PC-9 (cell line): ENCODE results near the gene NME7. TPM values are rescaled to one million over a fixed set of nuclear protein-coding genes. Genes with fewer than 3 reads are reported as not detected.
"Not testable (repeated sequence)": the region's sequence is repeated elsewhere in the genome, so short reads cannot be mapped to it uniquely, and the experiment has no call there.

Experiments used
- BruUV-seq: library from RNA; stranded (reverse); fragments of 400-500 nt; replicated peaks from 2 replicates; lab custom pipeline; 2021; lab: Mats Ljungman, UMichigan
- CTCF ChIA-PET: fragments of 300-600 bp; sonication (Branson Sonifier 250); formaldehyde crosslinking; loops from one replicate; lab custom pipeline; 2022; ENCODE audit warnings: antibody characterized with exemption; lab: Charles Lee
- POLR2A ChIA-PET: fragments of 300-600 bp; sonication (Branson Sonifier 250); formaldehyde crosslinking; loops from one replicate; lab custom pipeline; 2022; ENCODE audit warnings: antibody characterized with exemption; ENCODE audit not compliant: unreplicated experiment; lab: Charles Lee
- DNase-seq, 2 experiments: peaks; one replicate each; pipeline versions ENCODE4 v3.0.0 to v3.0.0-alpha.2; 2015 to 2022; ENCODE audit warnings: mixed read lengths in 1 of 2
- H2AFZ ChIP-seq: fragments of 200-600 bp; sonication (generic); 2 replicates; pipeline ENCODE4 v1.8.1; 2017; ENCODE audit warnings: antibody characterized with exemption
- H3F3A ChIP-seq: fragments of 200-600 bp; sonication (generic); 2 replicates; pipeline ENCODE4 v1.8.1; 2017; ENCODE audit warnings: antibody characterized with exemption, mild to moderate bottlenecking, low read depth; ENCODE audit not compliant: insufficient read depth
- H3K27ac ChIP-seq: fragments of 200-600 bp; sonication (generic); 2 replicates; pipeline ENCODE4 v1.6.1; 2016; ENCODE audit warnings: mixed run types
- H3K27me3 ChIP-seq: fragments of 200-600 bp; sonication (generic); 2 replicates; pipeline ENCODE4 v1.6.1; 2016; ENCODE audit warnings: low read depth, mixed run types; ENCODE audit not compliant: insufficient read depth
- H3K36me3 ChIP-seq: fragments of 200-600 bp; sonication (generic); 2 replicates; pipeline ENCODE4 v1.6.1; 2016; ENCODE audit warnings: low read depth, mixed run types
- H3K4me1 ChIP-seq: fragments of 200-600 bp; sonication (generic); replicated peaks from 2 replicates; pipeline ENCODE4 v1.6.1; 2016; ENCODE audit warnings: mixed run types; ENCODE audit not compliant: insufficient read depth
- H3K4me2 ChIP-seq: fragments of 200-600 bp; sonication (generic); 2 replicates; pipeline ENCODE4 v1.6.1; 2017; ENCODE audit warnings: mixed run types
- H3K4me3 ChIP-seq: fragments of 200-600 bp; sonication (generic); 2 replicates; pipeline ENCODE4 v1.6.1; 2016; ENCODE audit warnings: mixed run types
- H3K79me2 ChIP-seq: fragments of 200-600 bp; sonication (generic); 2 replicates; pipeline ENCODE4 v1.6.1; 2017; ENCODE audit warnings: low read depth, mixed run types
- H3K9me2 ChIP-seq: fragments of 200-600 bp; sonication (generic); 2 replicates; pipeline ENCODE4 v1.8.1; 2017; ENCODE audit warnings: mild to moderate bottlenecking; ENCODE audit not compliant: insufficient read depth
- H3K9me3 ChIP-seq: fragments of 200-600 bp; sonication (generic); 2 replicates; pipeline ENCODE4 v1.8.1; 2016; ENCODE audit warnings: low read depth; ENCODE audit not compliant: insufficient read depth
- H4K20me1 ChIP-seq: fragments of 200-600 bp; sonication (generic); 2 replicates; pipeline ENCODE4 v1.8.1; 2017; ENCODE audit not compliant: insufficient read depth
- EZH2 ChIP-seq: fragments of 200-600 bp; sonication (generic); IDR thresholded peaks from 2 replicates; pipeline ENCODE4 v1.8.0; 2017; ENCODE audit warnings: antibody characterized with exemption, low read depth
- intact Hi-C: fragments of 100-400 bp; cut with micrococcal nuclease; formaldehyde crosslinking; loops from one replicate; pipeline ENCODE4 v1.10.0; 2022; ENCODE audit not compliant: unreplicated experiment
- total RNA-seq: library from RNA; stranded (reverse); gene quantifications from 2 replicates; pipeline ENCODE4 v1.2.3, GENCODE V29; 2021
- TF ChIP-seq, protein P1 (sequence below): fragments of 200-600 bp; sonication (generic); conservative IDR thresholded peaks from 2 replicates; pipeline ENCODE4 v1.6.1; 2017; ENCODE audit warnings: mixed run types, antibody characterized with exemption, mild to moderate bottlenecking, moderate library complexity

Gene NME7
- total RNA-seq, 1 experiment from 2014 or later: 21.4 TPM

DNA sequence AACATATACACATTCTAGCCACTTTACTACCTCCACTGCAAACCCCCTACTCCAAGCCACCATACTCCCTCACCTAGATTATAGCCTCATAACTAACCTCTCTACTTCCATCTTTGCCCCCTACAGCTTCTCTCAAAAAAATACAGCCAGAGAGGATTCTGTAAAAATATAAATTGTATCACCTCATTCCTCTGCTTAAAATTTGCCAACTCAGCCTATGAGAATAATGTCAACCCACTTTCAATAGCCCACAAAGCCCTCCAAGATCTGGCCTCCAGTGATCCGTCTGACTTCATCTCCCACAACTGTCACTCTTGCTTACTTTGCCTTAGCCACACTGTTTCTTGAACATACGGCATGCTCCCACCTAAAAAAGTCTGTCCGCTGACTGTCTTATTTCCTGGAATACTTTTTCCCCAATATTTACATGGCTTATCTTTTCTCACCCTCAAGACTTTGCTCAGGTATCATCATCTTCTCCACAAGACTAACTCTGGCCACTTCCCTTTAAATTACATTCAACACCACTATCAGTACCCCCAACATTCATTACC lies 21.5 kb downstream of the NME7 start:
- Histone ChIP-seq H3K4me2 (no peak overlapping the region), H3K9me3 (no peaks in the 10 kb centered on the region), H3K4me3 (no peak overlapping the region), H3K9me2 (no peaks in the 10 kb centered on the region), H3K36me3 (no peaks in the 10 kb centered on the region), H3K4me1 (no peaks in the 10 kb centered on the region), H3K27me3 (no peaks in the 10 kb centered on the region), H4K20me1 (no peaks in the 10 kb centered on the region), H3F3A (no peaks in the 10 kb centered on the region), H2AFZ (no peak overlapping the region), H3K27ac (no peak overlapping the region), H3K79me2 (no peaks in the 10 kb centered on the region)
- no peak for DNase-seq
- intact Hi-C loops: loop anchor here (5.0 to 10.0 kb wide), 2 partner anchors 214 to 631 kb away; no protein-coding TSS in a partner anchor
- POLR2A ChIA-PET: interaction anchor here (0.8 kb wide), 1 partner anchor 12 kb away, joined by 5 read pairs; no protein-coding TSS in a partner anchor
- TF ChIP-seq EZH2: no peak
- TF ChIP-seq, protein P1, sequence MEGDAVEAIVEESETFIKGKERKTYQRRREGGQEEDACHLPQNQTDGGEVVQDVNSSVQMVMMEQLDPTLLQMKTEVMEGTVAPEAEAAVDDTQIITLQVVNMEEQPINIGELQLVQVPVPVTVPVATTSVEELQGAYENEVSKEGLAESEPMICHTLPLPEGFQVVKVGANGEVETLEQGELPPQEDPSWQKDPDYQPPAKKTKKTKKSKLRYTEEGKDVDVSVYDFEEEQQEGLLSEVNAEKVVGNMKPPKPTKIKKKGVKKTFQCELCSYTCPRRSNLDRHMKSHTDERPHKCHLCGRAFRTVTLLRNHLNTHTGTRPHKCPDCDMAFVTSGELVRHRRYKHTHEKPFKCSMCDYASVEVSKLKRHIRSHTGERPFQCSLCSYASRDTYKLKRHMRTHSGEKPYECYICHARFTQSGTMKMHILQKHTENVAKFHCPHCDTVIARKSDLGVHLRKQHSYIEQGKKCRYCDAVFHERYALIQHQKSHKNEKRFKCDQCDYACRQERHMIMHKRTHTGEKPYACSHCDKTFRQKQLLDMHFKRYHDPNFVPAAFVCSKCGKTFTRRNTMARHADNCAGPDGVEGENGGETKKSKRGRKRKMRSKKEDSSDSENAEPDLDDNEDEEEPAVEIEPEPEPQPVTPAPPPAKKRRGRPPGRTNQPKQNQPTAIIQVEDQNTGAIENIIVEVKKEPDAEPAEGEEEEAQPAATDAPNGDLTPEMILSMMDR: no peak
- CTCF ChIA-PET: interaction anchor here (0.6 kb wide), 1 partner anchor 337 kb away, joined by 5 read pairs; no protein-coding TSS in a partner anchor
- BruUV-seq: no TSS peak

DNA sequence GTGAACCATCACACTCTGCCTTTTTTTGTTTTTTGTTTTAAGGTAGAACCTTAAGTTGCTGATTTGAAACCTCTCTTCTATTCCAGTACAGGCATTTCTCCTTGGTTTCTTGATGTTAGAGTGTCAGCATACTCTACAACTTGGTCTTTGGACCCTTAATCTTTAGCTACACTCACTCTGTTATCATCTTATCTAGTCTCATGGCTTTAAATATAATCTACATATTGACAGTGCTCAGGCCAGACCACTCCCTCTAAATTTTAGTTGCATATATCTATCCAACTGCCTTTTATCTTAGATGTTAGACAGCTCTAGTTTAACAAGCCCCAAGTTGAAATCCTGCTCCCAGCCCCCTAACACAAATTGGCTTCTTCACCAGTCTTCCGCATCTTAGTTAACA lies 22.1 kb downstream of the NME7 start:
- no peak overlapping the region for H3K27ac ChIP-seq
- H3K4me2 ChIP-seq: no peak overlapping the region
- intact Hi-C loops: loop anchor here (5.0 to 10.0 kb wide), 2 partner anchors 213 to 631 kb away; no protein-coding TSS in a partner anchor
- H3K4me1 ChIP-seq: no peaks in the 10 kb centered on the region
- H3K9me2 ChIP-seq: no peaks in the 10 kb centered on the region
- ChIA-PET CTCF (interaction anchor here (0.6 kb wide), 1 partner anchor 336 kb away, joined by 5 read pairs; no protein-coding TSS in a partner anchor), POLR2A (interaction anchor here (0.8 kb wide), 1 partner anchor 12 kb away, joined by 5 read pairs; no protein-coding TSS in a partner anchor)
- H3F3A ChIP-seq: no peaks in the 10 kb centered on the region
- no peaks in the 10 kb centered on the region for H3K27me3 ChIP-seq
- H2AFZ ChIP-seq: no peak overlapping the region
- H3K36me3 ChIP-seq: no peaks in the 10 kb centered on the region
- no peak overlapping the region for H3K4me3 ChIP-seq
- TF ChIP-seq, protein P1: no peak
- no peak for TF ChIP-seq EZH2
- H3K9me3 ChIP-seq: no peaks in the 10 kb centered on the region
- no peaks in the 10 kb centered on the region for H4K20me1 ChIP-seq
- BruUV-seq: no TSS peak
- H3K79me2 ChIP-seq: no peaks in the 10 kb centered on the region
- no peak for DNase-seq

DNA sequence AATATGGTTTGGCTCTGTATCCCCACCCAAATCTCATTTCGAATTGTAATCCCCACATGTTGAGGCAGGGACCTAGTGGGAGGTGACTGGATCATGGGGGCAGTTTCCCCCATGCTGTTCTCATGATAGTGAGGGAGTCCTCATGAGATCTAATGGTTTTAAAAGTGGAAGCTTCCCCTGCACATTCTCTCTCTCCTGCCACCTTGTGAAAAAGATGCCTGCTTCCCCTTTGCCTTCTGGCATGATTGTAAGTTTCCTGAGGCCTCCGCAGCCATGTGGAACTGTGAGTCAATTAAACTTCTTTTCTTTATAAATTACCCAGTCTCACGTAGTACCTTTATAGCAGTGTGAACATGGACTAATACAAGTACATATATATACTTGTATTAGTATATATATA lies 25.5 kb downstream of the NME7 start:
- H3K9me2 ChIP-seq, H3K4me2 ChIP-seq, H3K36me3 ChIP-seq, H3K27ac ChIP-seq, H3K79me2 ChIP-seq, POLR2A ChIA-PET, H4K20me1 ChIP-seq, CTCF ChIA-PET, H3K4me3 ChIP-seq, H3F3A ChIP-seq, H2AFZ ChIP-seq, BruUV-seq, H3K4me1 ChIP-seq, H3K27me3 ChIP-seq, DNase-seq, H3K9me3 ChIP-seq: not testable (repeated sequence)
- intact Hi-C loops: loop anchor here (10.0 kb wide), 1 partner anchor 627 kb away; no protein-coding TSS in a partner anchor
